Measurements from ENCODE around the gene THAP11. TPM values are rescaled to one million over a fixed set of nuclear protein-coding genes. Genes with fewer than 3 reads are reported as not detected.

Gene THAP11
- total RNA-seq, 1 experiment from 2014 or later, result 39.1 TPM

DNA sequence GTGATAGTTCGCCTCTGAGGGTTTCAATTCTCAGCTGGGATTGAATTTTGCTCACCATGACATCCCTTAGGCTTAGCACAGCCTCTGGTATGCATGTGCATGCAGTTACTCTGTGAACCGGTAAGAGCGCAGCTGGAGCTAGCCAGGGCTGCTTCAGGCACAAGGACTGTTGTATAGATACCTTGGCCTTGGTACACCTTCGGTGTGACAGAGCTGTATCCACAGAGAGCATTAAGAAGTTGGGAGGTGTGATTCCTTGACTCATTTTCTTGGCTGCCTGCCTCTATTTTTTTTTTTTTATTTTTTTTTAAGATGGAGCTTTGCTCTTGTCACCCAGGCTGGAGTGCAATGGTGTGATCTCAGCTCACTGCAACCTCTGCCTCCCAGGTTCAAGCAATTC lies 2.4 kb downstream of the THAP11 start:
- ATAC-seq, result no peak
- intact Hi-C loops (cut with micrococcal nuclease), result loop anchor here (5.0 kb wide), 1 partner anchor 83 kb away; no protein-coding TSS in a partner anchor
- H3K27ac ChIP-seq (ENCODE audit: low read length), result no peak overlapping the region
- CTCF ChIA-PET, result interaction anchor here (0.5 to 1.5 kb wide), 5 partner anchors 28 to 105 kb away, joined by 3 to 6 read pairs (median 5); no protein-coding TSS in a partner anchor
- H3K4me3 ChIP-seq (ENCODE audit: low read length), result peak overlapping the region; percentile 89
- H3K79me2 ChIP-seq (ENCODE audit: low read length), result peaks cover 64% of the 10 kb centered on the region
- no peak overlapping the region for H2AFZ ChIP-seq (ENCODE audit: low read length)
- peak; percentile 18 for DNase-seq
- H3K36me3 ChIP-seq (ENCODE audit: low read depth, low read length), result no peaks in the 10 kb centered on the region
- TF ChIP-seq EZH2phosphoT487 (IDR thresholded peaks at IDR 0.05; ENCODE audit: borderline replicate concordance, low read length), result no peak
- no peak for TF ChIP-seq EZH2 (IDR thresholded peaks at IDR 0.05; ENCODE audit: low read length, unreplicated experiment)
- no peak for TF ChIP-seq CTCF (conservative IDR thresholded peaks at IDR 0.05; ENCODE audit: low read depth, low read length)
- H3K9ac ChIP-seq (ENCODE audit: low read length), result no peak overlapping the region
- peaks cover 14% of the 10 kb centered on the region; the same call in 1 of the 2 replicates for H4K20me1 ChIP-seq (ENCODE audit: low read length)
- peak overlapping the region; percentile 90 for H3K4me2 ChIP-seq (ENCODE audit: low read length)
- H3F3A ChIP-seq (ENCODE audit: low read length, unreplicated experiment), result no peaks in the 10 kb centered on the region
- H3K9me2 ChIP-seq (replicated peaks; ENCODE audit: low read length), result no peaks in the 10 kb centered on the region
- peaks cover 38% of the 10 kb centered on the region for H3K4me1 ChIP-seq (ENCODE audit: insufficient read depth, low read length)
- H3K27me3 ChIP-seq (ENCODE audit: low read length), result no peaks in the 10 kb centered on the region
- POLR2A ChIA-PET (ENCODE audit: unreplicated experiment), result interaction anchor here (0.6 kb wide), 1 partner anchor 398 kb away, joined by 5 read pairs; no protein-coding TSS in a partner anchor
- H3K9me3 ChIP-seq (ENCODE audit: low read length), result no peaks in the 10 kb centered on the region
- no TSS peak for BruUV-seq (replicated peaks)

GRCh38 chr16:67845291-67846062 lies 3.4 kb downstream of the THAP11 start:
- no peaks in the 10 kb centered on the region for H3K36me3 ChIP-seq (ENCODE audit: low read depth, low read length)
- H3F3A ChIP-seq (ENCODE audit: low read length, unreplicated experiment), result no peaks in the 10 kb centered on the region
- peak overlapping the region; percentile 90 for H3K4me2 ChIP-seq (ENCODE audit: low read length)
- intact Hi-C loops (cut with micrococcal nuclease), result loop anchor here (2.0 kb wide), 1 partner anchor 15 kb away; no protein-coding TSS in a partner anchor
- peaks cover 38% of the 10 kb centered on the region for H3K4me1 ChIP-seq (ENCODE audit: insufficient read depth, low read length)
- no peaks in the 10 kb centered on the region for H3K27me3 ChIP-seq (ENCODE audit: low read length)
- H3K9ac ChIP-seq (ENCODE audit: low read length), result peak overlapping the region; percentile 100; the same call in 1 of the 2 replicates
- no peaks in the 10 kb centered on the region for H3K9me2 ChIP-seq (replicated peaks; ENCODE audit: low read length)
- DNase-seq, result no peak
- peak overlapping the region; percentile 98 for H3K4me3 ChIP-seq (ENCODE audit: low read length)
- peak overlapping the region; percentile 81 for H3K27ac ChIP-seq (ENCODE audit: low read length)
- no peaks in the 10 kb centered on the region for H3K9me3 ChIP-seq (ENCODE audit: low read length)
- peaks cover 14% of the 10 kb centered on the region; the same call in 1 of the 2 replicates for H4K20me1 ChIP-seq (ENCODE audit: low read length)
- ChIA-PET CTCF (interaction anchor here (0.5 to 1.5 kb wide), 5 partner anchors 24 to 106 kb away, joined by 3 to 6 read pairs (median 5); no protein-coding TSS in a partner anchor), POLR2A (ENCODE audit: unreplicated experiment) (interaction anchor here (0.6 kb wide), 2 partner anchors 28 to 399 kb away, joined by 4 to 5 read pairs; no protein-coding TSS in a partner anchor)
- TF ChIP-seq EZH2phosphoT487 (IDR thresholded peaks at IDR 0.05; ENCODE audit: borderline replicate concordance, low read length) (no peak), EZH2 (IDR thresholded peaks at IDR 0.05; ENCODE audit: low read length, unreplicated experiment) (no peak), CTCF (conservative IDR thresholded peaks at IDR 0.05; ENCODE audit: low read depth, low read length) (no peak)
- peaks cover 73% of the 10 kb centered on the region for H3K79me2 ChIP-seq (ENCODE audit: low read length)
- BruUV-seq (replicated peaks), result no TSS peak
- no peak for ATAC-seq
- no peak overlapping the region for H2AFZ ChIP-seq (ENCODE audit: low read length)

Data from PC-3 (cell line).